WERI-Rb-1 (cell line): ENCODE results near the gene LPAR5.

Experiments used
- DNase-seq: peaks from one replicate; pipeline ENCODE4 v3.0.0-alpha.2; 2020
- H3K27ac ChIP-seq: fragments of 250-450 bp; sonication (Bioruptor Pico); 2 replicates; pipeline ENCODE4 v1.5.1; 2020; ENCODE audit warnings: mild to moderate bottlenecking, moderate library complexity
- H3K27me3 ChIP-seq: fragments of 250-450 bp; sonication (Bioruptor Pico); 2 replicates; pipeline ENCODE4 v1.5.1; 2021; ENCODE audit warnings: mild to moderate bottlenecking, low read depth, moderate library complexity; ENCODE audit not compliant: insufficient read depth, severe bottlenecking
- H3K36me3 ChIP-seq: fragments of 250-450 bp; sonication (Bioruptor Pico); 2 replicates; pipeline ENCODE4 v1.5.1; 2020; ENCODE audit warnings: mild to moderate bottlenecking, moderate library complexity
- H3K4me3 ChIP-seq: 2 replicates; pipeline ENCODE4 v1.5.1; 2011; ENCODE audit warnings: low read depth, mild to moderate bottlenecking, control low read depth, low read length
- H3K9me3 ChIP-seq: fragments of 250-450 bp; sonication (Bioruptor Pico); 2 replicates; pipeline ENCODE4 v1.5.1; 2021; ENCODE audit warnings: mild to moderate bottlenecking, moderate library complexity; ENCODE audit not compliant: severe bottlenecking
- TF ChIP-seq, protein P1 (sequence below): IDR thresholded peaks from 2 replicates; pipeline ENCODE4 v1.5.1; 2011; ENCODE audit warnings: low read depth, mild to moderate bottlenecking, control low read depth, inconsistent platforms, low read length

LPAR5 gene

DNA sequence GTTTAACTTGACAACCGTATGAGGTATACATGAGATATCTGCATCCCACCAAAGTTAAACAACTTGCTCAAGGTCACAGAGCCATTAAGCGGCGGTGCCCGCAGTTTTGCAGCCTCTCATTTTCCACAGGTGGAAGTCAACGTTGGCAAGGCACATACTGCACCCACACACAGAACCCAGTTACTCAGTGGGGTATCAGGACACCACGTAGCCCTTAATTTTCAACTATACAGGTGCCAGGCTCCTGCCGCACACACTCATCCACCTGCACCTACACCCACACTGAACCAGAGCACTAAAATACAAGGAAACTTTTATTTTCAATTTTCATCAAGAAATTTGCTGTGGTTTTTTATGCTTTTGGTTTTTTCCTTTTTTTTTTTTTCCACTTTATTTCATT lies 66.0 kb downstream of the LPAR5 start:
- Histone ChIP-seq H3K36me3 (peaks cover 81% of the 10 kb centered on the region), H3K9me3 (no peaks in the 10 kb centered on the region), H3K27me3 (no peaks in the 10 kb centered on the region), H3K27ac (no peak overlapping the region), H3K4me3 (no peak overlapping the region)
- no peak for DNase-seq
- TF ChIP-seq, protein P1, sequence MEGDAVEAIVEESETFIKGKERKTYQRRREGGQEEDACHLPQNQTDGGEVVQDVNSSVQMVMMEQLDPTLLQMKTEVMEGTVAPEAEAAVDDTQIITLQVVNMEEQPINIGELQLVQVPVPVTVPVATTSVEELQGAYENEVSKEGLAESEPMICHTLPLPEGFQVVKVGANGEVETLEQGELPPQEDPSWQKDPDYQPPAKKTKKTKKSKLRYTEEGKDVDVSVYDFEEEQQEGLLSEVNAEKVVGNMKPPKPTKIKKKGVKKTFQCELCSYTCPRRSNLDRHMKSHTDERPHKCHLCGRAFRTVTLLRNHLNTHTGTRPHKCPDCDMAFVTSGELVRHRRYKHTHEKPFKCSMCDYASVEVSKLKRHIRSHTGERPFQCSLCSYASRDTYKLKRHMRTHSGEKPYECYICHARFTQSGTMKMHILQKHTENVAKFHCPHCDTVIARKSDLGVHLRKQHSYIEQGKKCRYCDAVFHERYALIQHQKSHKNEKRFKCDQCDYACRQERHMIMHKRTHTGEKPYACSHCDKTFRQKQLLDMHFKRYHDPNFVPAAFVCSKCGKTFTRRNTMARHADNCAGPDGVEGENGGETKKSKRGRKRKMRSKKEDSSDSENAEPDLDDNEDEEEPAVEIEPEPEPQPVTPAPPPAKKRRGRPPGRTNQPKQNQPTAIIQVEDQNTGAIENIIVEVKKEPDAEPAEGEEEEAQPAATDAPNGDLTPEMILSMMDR = no peak

DNA sequence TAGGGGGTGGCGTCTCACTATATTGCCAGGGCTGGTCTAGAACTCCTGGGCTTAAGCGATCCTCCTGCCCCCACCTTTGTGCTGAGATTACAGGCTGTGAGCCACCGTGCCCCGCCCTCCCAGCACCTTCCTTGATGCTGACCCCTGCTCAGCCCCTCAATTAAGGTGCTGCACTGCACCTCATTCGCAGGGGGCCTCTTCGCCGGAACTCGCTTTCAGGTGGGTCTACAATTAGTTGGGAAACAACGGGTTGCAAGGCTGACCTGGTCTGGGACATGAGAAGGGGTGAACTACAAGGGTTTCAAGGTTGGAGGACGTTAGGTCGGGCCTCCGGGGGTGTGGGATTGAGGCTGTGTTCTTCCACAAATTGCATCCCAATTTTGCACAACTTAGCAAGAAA lies 66.4 kb downstream of the LPAR5 start:
- Histone ChIP-seq H3K9me3 (no peaks in the 10 kb centered on the region), H3K27me3 (no peaks in the 10 kb centered on the region), H3K4me3 (no peak overlapping the region), H3K36me3 (peaks cover 78% of the 10 kb centered on the region), H3K27ac (peak overlapping the region; percentile 79; the same call in 1 of the 2 replicates)
- DNase-seq = no peak
- TF ChIP-seq, protein P1 = no peak
